ENCODE results near the gene MAGI3. TPM values are rescaled to one million over a fixed set of nuclear protein-coding genes. Genes with fewer than 3 reads are reported as not detected.
A peak's percentile ranks its signal among the peaks of the same experiment; 100 is the strongest.

Gene MAGI3
- total and polyA plus RNA-seq, 3 donors from 2014 or later = 15.8 to 18.9 (median 18.8) TPM

DNA sequence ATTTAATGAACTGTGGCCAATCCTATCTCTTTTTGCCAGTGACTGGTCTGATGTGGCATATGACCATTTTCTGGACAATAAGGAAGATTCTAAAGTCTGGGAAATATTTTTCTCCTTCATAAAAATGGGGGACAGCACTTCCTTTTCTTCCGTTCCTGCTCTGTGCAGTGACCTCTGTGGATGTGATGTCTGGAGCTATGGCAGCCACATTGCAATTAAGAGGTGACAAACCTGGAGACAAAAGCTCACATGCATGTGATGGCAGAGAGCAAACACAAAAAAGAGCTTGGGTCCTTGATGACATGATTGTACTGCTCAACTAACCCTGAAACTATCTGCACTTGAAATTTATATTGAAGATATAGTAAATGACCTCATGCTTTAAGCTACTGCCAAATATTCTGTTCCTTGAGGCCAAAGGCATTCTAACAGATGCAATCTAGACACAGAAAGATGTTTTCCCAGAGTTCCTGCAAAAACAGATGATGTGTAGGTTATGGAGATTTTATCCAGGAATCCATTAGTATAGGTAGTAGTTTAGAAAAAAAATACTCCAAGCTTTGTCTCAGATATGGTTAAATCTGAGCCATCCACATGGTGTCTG is 2.2 kb upstream of the MAGI3 start:
- Histone ChIP-seq H3K27ac (no peak overlapping the region), H3K4me1 (no peaks in the 10 kb centered on the region), H3K36me3 (ENCODE audit: low read depth, missing control alignments) (no peaks in the 10 kb centered on the region), H3K9me3 (no peaks in the 10 kb centered on the region), H3K27me3 (no peaks in the 10 kb centered on the region), H3K4me3 (no peak overlapping the region)
- 91 to 95% methylated on average over 1 of the region's 1 CpG for WGBS, 2 donors
- intact Hi-C loops (cut with DNase I; ENCODE audit: low total_unique reads) = no loop called here
- no peak for TF ChIP-seq POLR2A (IDR thresholded peaks at IDR 0.05)
- TF ChIP-seq, protein P1, sequence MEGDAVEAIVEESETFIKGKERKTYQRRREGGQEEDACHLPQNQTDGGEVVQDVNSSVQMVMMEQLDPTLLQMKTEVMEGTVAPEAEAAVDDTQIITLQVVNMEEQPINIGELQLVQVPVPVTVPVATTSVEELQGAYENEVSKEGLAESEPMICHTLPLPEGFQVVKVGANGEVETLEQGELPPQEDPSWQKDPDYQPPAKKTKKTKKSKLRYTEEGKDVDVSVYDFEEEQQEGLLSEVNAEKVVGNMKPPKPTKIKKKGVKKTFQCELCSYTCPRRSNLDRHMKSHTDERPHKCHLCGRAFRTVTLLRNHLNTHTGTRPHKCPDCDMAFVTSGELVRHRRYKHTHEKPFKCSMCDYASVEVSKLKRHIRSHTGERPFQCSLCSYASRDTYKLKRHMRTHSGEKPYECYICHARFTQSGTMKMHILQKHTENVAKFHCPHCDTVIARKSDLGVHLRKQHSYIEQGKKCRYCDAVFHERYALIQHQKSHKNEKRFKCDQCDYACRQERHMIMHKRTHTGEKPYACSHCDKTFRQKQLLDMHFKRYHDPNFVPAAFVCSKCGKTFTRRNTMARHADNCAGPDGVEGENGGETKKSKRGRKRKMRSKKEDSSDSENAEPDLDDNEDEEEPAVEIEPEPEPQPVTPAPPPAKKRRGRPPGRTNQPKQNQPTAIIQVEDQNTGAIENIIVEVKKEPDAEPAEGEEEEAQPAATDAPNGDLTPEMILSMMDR (IDR thresholded peaks at IDR 0.05) = no peak
- no peak for DNase-seq

DNA sequence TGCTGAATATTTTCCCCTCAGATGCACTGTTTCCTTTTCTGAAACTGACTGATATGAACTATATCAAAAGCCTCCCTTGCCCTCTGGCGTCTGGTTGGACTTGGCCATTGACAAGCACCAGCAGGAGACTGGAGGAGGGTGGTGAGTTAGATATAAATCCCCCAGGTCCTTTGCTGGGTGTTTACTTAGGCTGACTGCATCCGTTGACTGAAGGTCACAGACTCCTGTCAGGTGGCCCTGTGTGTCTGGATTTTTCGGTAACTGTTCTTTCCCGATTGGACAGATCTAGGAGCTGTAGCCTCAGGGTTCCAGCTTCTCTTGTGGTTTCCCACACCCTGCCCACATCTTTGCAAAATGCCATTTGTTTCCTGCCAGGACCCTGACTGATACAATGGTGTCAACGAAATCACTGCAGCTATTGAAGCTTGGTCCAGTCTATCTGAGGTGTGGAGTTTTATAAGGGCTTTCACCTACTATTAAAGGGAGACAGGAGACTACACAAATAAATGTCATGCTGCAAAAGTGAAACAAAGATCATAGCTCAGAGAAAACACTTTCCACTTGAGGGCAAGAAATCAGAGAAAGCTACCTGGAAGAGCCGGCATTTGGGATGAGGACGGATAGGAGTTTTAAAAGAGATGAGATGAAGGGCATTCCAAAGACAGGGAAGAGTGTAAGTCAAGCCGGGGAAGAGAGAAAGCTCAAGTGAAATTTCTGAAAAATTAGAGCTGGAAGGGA is 1.5 kb upstream of the MAGI3 start:
- Histone ChIP-seq H3K27me3 (no peaks in the 10 kb centered on the region), H3K27ac (no peak overlapping the region), H3K9me3 (no peaks in the 10 kb centered on the region), H3K4me1 (no peaks in the 10 kb centered on the region), H3K4me3 (peak overlapping the region; percentile 85 to 97), H3K36me3 (ENCODE audit: low read depth, missing control alignments) (no peaks in the 10 kb centered on the region)
- intact Hi-C loops (cut with DNase I; ENCODE audit: low total_unique reads) = no loop called here
- 14 to 18% methylated on average over 8 of the region's 8 CpGs for WGBS, 2 donors
- no peak for DNase-seq
- no peak for TF ChIP-seq POLR2A (IDR thresholded peaks at IDR 0.05)
- TF ChIP-seq, protein P1 (IDR thresholded peaks at IDR 0.05) = no peak

DNA sequence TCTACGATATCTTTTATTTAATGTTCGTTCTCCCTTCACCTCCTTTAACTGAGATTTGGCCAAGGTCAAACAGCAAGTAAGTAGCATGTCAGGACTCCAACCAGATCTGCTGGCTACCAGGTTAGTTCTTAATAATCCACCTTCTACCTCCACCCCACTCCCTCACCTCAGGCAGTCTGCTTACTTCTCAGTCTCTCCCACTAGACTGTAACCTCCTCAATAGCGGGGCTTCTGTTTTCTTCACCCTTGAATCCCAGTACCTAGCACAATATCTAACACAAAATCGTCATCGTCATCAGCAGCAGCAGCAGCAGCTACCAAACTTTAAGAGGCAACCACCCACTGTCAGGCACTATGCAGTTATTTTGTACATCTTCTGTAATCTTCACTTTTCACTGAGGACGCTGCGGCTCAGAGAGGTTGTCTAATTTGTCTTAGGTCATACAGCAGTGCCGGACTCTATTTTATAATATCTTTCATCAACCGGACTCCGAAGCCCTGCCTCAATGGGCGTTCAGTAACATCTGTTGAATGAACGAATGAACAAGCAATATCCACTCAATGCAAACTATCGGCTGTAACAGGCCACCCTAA is 859 bp upstream of the MAGI3 start:
- intact Hi-C loops (cut with DNase I; ENCODE audit: low total_unique reads) = no loop called here
- DNase-seq = no peak
- H3K27me3 ChIP-seq = no peaks in the 10 kb centered on the region
- H3K27ac ChIP-seq = peak overlapping the region in 1 of 2 donors; percentile 81
- no peaks in the 10 kb centered on the region for H3K9me3 ChIP-seq
- WGBS, 2 donors = 1% methylated on average over 13 of the region's 13 CpGs
- no peak for TF ChIP-seq POLR2A (IDR thresholded peaks at IDR 0.05)
- H3K36me3 ChIP-seq (ENCODE audit: low read depth, missing control alignments) = no peaks in the 10 kb centered on the region
- H3K4me1 ChIP-seq = no peaks in the 10 kb centered on the region
- H3K4me3 ChIP-seq = peak overlapping the region; percentile 85 to 97

DNA sequence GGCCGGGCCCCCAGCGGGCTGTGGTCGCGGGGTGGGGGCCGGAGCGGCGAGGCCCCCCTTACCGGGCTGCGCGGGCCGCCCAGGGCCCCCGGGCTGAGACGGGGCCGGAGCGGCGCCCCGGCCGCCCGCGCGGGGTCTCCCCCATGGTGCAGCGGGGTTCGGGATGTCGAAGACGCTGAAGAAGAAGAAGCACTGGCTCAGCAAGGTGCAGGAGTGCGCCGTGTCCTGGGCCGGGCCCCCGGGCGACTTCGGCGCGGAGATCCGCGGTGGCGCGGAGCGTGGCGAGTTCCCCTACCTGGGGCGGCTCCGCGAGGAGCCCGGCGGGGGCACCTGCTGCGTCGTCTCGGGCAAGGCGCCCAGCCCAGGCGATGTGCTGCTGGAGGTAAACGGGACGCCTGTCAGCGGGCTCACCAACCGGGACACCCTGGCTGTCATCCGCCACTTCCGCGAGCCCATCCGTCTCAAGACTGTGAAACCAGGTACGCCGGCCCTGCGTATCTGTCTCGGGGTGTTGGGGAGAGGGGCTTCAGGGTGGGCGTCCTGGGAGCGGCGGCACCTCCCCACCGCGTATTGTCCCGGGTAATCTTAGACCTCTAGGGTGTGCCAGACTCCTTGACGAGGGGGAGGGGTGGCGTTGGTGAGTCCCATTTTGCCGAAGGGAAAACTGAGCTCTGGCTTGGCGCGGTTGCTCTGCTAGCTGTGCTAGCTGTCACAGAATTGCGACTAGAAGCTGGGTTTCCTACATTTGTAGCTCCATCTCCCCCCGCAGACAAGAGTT is 745 bp downstream of the MAGI3 start:
- DNase-seq = peak; percentile 46
- no peaks in the 10 kb centered on the region for H3K9me3 ChIP-seq
- no peaks in the 10 kb centered on the region for H3K36me3 ChIP-seq (ENCODE audit: low read depth, missing control alignments)
- H3K27ac ChIP-seq = peak overlapping the region; percentile 80 to 81
- peak overlapping the region; percentile 85 to 97 for H3K4me3 ChIP-seq
- no peaks in the 10 kb centered on the region for H3K27me3 ChIP-seq
- intact Hi-C loops (cut with DNase I; ENCODE audit: low total_unique reads) = no loop called here
- H3K4me1 ChIP-seq = no peaks in the 10 kb centered on the region
- 0 to 1% methylated on average over 15 to 47 of the region's 74 CpGs for WGBS, 2 donors
- TF ChIP-seq, protein P1 (IDR thresholded peaks at IDR 0.05) = no peak
- TF ChIP-seq POLR2A (IDR thresholded peaks at IDR 0.05) = no peak
